Retinal pigment epithelial cell (primary cell): ENCODE data around the gene PRKCB.

ENCODE experiments used
- DNase-seq: peaks from one replicate; pipeline ENCODE4 v3.0.0-alpha.2; 2010; ENCODE audit warnings: low read depth
- H3K4me3 ChIP-seq: 2 replicates; pipeline ENCODE4 v1.5.1; 2011; ENCODE audit warnings: mild to moderate bottlenecking, low read length, control low read depth, moderate library complexity
- TF ChIP-seq, protein P1 (sequence below): conservative IDR thresholded peaks from 2 replicates; pipeline ENCODE4 v1.5.1; 2011; ENCODE audit warnings: low read depth, low read length, control low read depth, inconsistent platforms

PRKCB gene

DNA sequence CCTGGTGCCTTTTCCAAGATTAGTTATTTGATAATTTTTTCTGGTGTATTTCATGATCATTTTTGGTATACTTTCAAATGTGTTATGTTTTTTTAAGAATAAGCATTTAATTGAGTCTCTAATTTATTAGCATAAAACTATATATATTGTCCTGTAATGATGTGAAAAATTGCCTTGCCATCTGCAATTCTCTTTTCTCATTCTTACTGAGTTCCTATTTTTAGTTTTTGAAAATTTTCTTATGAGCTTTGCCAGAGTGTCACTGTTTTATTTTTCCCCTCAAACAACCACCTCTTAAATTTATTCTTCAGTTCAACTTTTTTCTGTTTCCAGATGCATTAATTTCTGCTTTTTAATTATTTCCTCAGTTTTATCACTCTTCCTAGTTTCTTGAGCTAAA is 59.3 kb downstream of the PRKCB start:
- H3K4me3 ChIP-seq: no peak overlapping the region
- TF ChIP-seq, protein P1, sequence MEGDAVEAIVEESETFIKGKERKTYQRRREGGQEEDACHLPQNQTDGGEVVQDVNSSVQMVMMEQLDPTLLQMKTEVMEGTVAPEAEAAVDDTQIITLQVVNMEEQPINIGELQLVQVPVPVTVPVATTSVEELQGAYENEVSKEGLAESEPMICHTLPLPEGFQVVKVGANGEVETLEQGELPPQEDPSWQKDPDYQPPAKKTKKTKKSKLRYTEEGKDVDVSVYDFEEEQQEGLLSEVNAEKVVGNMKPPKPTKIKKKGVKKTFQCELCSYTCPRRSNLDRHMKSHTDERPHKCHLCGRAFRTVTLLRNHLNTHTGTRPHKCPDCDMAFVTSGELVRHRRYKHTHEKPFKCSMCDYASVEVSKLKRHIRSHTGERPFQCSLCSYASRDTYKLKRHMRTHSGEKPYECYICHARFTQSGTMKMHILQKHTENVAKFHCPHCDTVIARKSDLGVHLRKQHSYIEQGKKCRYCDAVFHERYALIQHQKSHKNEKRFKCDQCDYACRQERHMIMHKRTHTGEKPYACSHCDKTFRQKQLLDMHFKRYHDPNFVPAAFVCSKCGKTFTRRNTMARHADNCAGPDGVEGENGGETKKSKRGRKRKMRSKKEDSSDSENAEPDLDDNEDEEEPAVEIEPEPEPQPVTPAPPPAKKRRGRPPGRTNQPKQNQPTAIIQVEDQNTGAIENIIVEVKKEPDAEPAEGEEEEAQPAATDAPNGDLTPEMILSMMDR: no peak
- no peak for DNase-seq

GRCh38 chr16:23896832-23897821 is 61.3 kb downstream of the PRKCB start:
- no peak overlapping the region for H3K4me3 ChIP-seq
- TF ChIP-seq, protein P1: no peak
- no peak for DNase-seq

DNA sequence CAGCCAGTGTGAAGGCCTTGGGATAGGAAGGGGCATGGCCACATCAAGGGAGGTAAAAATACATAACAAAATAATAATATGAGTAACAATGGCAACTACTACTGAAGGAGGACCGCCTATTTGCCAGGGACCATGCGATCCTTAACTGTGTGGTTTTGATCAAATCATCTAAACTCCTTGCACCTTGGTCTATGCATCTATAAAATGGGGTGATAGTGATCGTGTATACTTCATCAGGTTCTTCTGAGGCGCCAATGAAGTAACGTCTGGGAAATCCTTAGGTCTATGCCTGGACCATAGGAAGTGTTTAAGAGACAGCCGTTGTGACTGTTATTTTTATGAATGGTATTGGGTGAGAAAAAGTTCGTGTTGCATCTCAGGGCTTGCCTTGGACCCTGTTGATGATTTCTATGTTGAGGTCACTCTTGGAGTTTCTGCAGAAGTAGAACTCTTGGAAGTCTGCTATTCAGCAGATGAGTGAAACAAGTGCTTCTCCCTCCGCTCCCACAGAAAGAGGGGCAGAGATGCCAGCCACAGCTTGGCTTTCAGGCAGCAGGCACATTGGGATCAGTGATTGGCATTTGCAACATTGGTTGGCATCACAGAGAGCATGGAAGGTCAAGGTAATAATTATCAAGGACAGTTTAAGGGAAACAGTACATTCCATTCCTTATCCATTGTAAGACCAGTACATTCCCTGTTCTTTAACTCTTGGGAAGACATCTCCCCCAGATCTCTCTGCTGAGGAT is 63.1 kb downstream of the PRKCB start:
- TF ChIP-seq, protein P1: no peak
- H3K4me3 ChIP-seq: no peak overlapping the region
- no peak for DNase-seq

- DNase-seq: no peak
- no peak overlapping the region for H3K4me3 ChIP-seq
- TF ChIP-seq, protein P1: no peak
These were observed 64.1 kb downstream of the PRKCB start for GRCh38 chr16:23899869-23900268.

DNA sequence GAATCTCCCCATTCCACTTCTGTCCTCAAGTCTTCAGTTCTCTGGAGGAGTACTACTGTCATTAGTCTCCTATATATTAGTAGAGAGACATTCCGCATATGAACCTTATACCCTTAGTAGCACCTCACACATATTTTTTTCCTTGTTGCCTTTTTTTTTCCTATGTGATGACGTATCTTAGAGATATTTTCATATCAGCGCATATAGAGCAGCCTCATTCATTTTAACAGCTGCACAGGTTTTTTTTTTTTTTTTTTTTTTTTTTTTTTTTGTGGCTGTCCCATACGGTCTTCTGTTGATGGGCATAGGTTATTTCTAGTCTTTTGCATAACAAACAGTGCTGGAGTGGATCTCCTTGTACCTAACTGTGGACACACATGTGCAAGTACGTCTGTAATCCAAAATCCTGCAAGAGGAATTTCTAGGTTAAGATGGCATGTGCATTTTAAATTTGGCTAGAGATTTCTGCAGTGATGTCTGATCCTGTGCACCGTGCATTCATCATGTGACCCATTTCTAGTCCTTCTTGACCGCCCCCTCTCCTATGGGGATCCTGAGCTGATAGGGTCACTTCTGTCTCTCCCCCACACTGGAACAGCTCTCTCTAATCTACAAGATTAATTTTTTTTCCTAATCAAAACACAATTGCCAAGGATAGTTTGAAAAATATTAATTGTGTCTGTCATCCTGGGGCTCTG is 64.8 kb downstream of the PRKCB start:
- no peak overlapping the region for H3K4me3 ChIP-seq
- TF ChIP-seq, protein P1: no peak
- no peak for DNase-seq

- H3K4me3 ChIP-seq: no peak overlapping the region
- DNase-seq: no peak
- TF ChIP-seq, protein P1: no peak
These were observed 65.6 kb downstream of the PRKCB start for GRCh38 chr16:23901178-23902033.
